B cell (primary cell): ENCODE data around the gene TUT7. TPM values are rescaled to one million over a fixed set of nuclear protein-coding genes. Genes with fewer than 3 reads are reported as not detected.

Experiments
- ATAC-seq: fragments of 200-7000 bp; cut with Tn5 transposase; one replicate; pipeline ENCODE4 v1.10.0; 2021; ENCODE audit warnings: low read depth, mild to moderate bottlenecking, moderate number of reproducible peaks, moderate library complexity
- CTCF ChIA-PET: fragments of 350-600 bp; sonication (Branson Sonifier 250); formaldehyde crosslinking; loops from one replicate; lab custom pipeline; 2021; ENCODE audit warnings: antibody characterized with exemption, inconsistent platforms; lab: Charles Lee
- POLR2A ChIA-PET: fragments of 350-600 bp; sonication (Branson Sonifier 250); formaldehyde crosslinking; loops from one replicate; lab custom pipeline; 2021; ENCODE audit warnings: antibody characterized with exemption; lab: Charles Lee
- DNase-seq: peaks from one replicate; pipeline ENCODE4 v3.0.0; 2013
- H2AFZ ChIP-seq: 2 replicates; pipeline ENCODE4 v1.6.1; 2012; ENCODE audit warnings: mild to moderate bottlenecking, low read depth, low read length; ENCODE audit not compliant: insufficient read depth, poor library complexity, severe bottlenecking
- H3K27ac ChIP-seq, 2 donors: 1 replicate in 1 of 2; 2 replicates in 1 of 2; pipeline ENCODE4 v1.5.1; 2012 to 2013; ENCODE audit warnings: low read length in 2 of 2, mild to moderate bottlenecking in 2 of 2, moderate library complexity in 1 of 2
- H3K27me3 ChIP-seq, 4 experiments: fragments of 200-600 bp in 1 of 4; sonication (generic) in 1 of 4; replicated peaks in 1 of 4; 1 replicate in 2 of 4; 2 replicates in 2 of 4; pipeline versions ENCODE4 v1.6.1 to v1.7.0; 2013 to 2016; ENCODE audit warnings: low read length in 3 of 4, mild to moderate bottlenecking in 2 of 4, mixed read lengths in 1 of 4, moderate library complexity in 1 of 4; ENCODE audit not compliant: insufficient read depth in 4 of 4, control insufficient read depth in 3 of 4; ENCODE audit errors: control extremely low read depth in 1 of 4
- H3K36me3 ChIP-seq, 2 experiments: replicated peaks in 1 of 2; 1 replicate in 1 of 2; 2 replicates in 1 of 2; pipeline versions ENCODE4 v1.6.1 to v1.7.1; 2013; ENCODE audit warnings: low read length in 1 of 2; ENCODE audit not compliant: insufficient read depth in 2 of 2, control insufficient read depth in 1 of 2; ENCODE audit errors: control extremely low read depth in 1 of 2, extremely low read depth in 1 of 2
- H3K4me1 ChIP-seq, 2 donors: fragments of 200-600 bp in 1 of 2; sonication (generic) in 1 of 2; 1 replicate in 1 of 2; 2 replicates in 1 of 2; pipeline versions ENCODE4 v1.5.1 to v1.6.1; 2013 to 2017; ENCODE audit warnings: low read length in 2 of 2; ENCODE audit not compliant: control insufficient read depth in 2 of 2, insufficient read depth in 2 of 2
- H3K4me2 ChIP-seq: replicated peaks from 2 replicates; pipeline ENCODE3; 2012; ENCODE audit warnings: mild to moderate bottlenecking, low read depth, low read length; ENCODE audit not compliant: poor library complexity, severe bottlenecking
- H3K4me3 ChIP-seq, 5 experiments: fragments of 200-600 bp in 1 of 5; sonication (generic) in 1 of 5; 1 replicate in 3 of 5; 2 replicates in 2 of 5; pipeline versions ENCODE4 v1.5.1 to v1.7.0; 2011 to 2016; ENCODE audit warnings: low read length in 4 of 5, mild to moderate bottlenecking in 4 of 5, low read depth in 2 of 5, control low read depth in 1 of 5, moderate library complexity in 1 of 5; ENCODE audit not compliant: insufficient read depth in 1 of 5; ENCODE audit errors: control extremely low read depth in 1 of 5, extremely low read depth in 1 of 5
- H3K79me2 ChIP-seq: fragments of 200-600 bp; sonication (generic); one replicate; pipeline ENCODE4 v1.6.0; 2016; ENCODE audit warnings: low read length; ENCODE audit not compliant: control insufficient read depth, insufficient read depth
- H3K9ac ChIP-seq: fragments of 200-600 bp; sonication (generic); 2 replicates; pipeline ENCODE4 v1.6.1; 2017; ENCODE audit warnings: mild to moderate bottlenecking, low read length, moderate library complexity
- H3K9me3 ChIP-seq, 3 donors: one replicate each; pipeline versions ENCODE4 v1.6.1 to v1.7.1; 2013; ENCODE audit warnings: low read length in 2 of 3; ENCODE audit not compliant: control insufficient read depth in 2 of 3, insufficient read depth in 1 of 3; ENCODE audit errors: control extremely low read depth in 1 of 3
- H4K20me1 ChIP-seq: 2 replicates; pipeline ENCODE4 v1.6.0; 2012; ENCODE audit warnings: mild to moderate bottlenecking, low read length; ENCODE audit not compliant: insufficient read depth, control insufficient read depth, poor library complexity, severe bottlenecking
- H3K27ac Mint-ChIP-seq: one replicate; pipeline ENCODE4 v1.8.0; 2021; ENCODE audit warnings: mixed read lengths
- H3K27me3 Mint-ChIP-seq: one replicate; pipeline ENCODE4 v1.8.0; 2021; ENCODE audit warnings: mixed read lengths
- H3K4me1 Mint-ChIP-seq: one replicate; pipeline ENCODE4 v1.8.0; 2021; ENCODE audit warnings: mixed read lengths
- H3K4me3 Mint-ChIP-seq: one replicate; pipeline ENCODE4 v1.8.0; 2021; ENCODE audit warnings: mixed read lengths
- H3K9me3 Mint-ChIP-seq: one replicate; pipeline ENCODE4 v1.8.0; 2022; ENCODE audit warnings: mixed read lengths; ENCODE audit not compliant: insufficient read depth
- CTCF ChIP-seq: fragments of 200-600 bp; IDR thresholded peaks from one replicate; pipeline ENCODE4 v1.8.0; 2022; ENCODE audit warnings: antibody characterized with exemption, mild to moderate bottlenecking
- EZH2 ChIP-seq: IDR thresholded peaks from 2 replicates; pipeline ENCODE4 v1.6.1; 2012; ENCODE audit warnings: borderline replicate concordance, low read depth, mild to moderate bottlenecking, moderate library complexity, low read length; ENCODE audit not compliant: insufficient read depth, poor library complexity, severe bottlenecking
- WGBS: methylation state at CpG from one replicate; pipeline ENCODE4 v1.1.5; 2013; ENCODE audit warnings: missing lambda C conversion rate; ENCODE audit not compliant: insufficient coverage; 5-methylcytosine and 5-hydroxymethylcytosine counted together
- intact Hi-C: fragments of 100-400 bp; cut with micrococcal nuclease; formaldehyde crosslinking; loops from one replicate; pipeline ENCODE4 v1.10.0; 2022
- polyA plus RNA-seq: library from polyadenylated mRNA; depleted of rRNA; stranded (reverse); fragments of >200 nt; gene quantifications from 2 replicates; pipeline ENCODE4 v1.2.3, GENCODE V29; 2012
- total RNA-seq, 2 donors: library from RNA; stranded (reverse); fragments of 120-200 nt in 1 of 2; gene quantifications; 1 replicate in 1 of 2; 2 replicates in 1 of 2; pipeline versions ENCODE4 v1.2.3 to v1.2.4, GENCODE V29; 2013 to 2022

The TUT7 gene
- total and polyA plus RNA-seq, 2 donors (not counting 1 experiment from before 2014, with no cell fraction given): 18.3 to 70.7 TPM

GRCh38 chr9:86356871-86357866, 3.0 kb upstream of the TUT7 start:
- peaks cover 8% of the 10 kb centered on the region for H4K20me1 ChIP-seq
- TF ChIP-seq CTCF (no peak), EZH2 (no peak)
- no peak overlapping the region for H2AFZ ChIP-seq
- no peak overlapping the region for H3K27ac ChIP-seq
- H3K4me1 ChIP-seq: peaks cover 18 to 28% of the 10 kb centered on the region in 2 donors
- no peak overlapping the region for H3K9ac ChIP-seq
- no CpG with 5 or more reads among the region's 5 CpGs for WGBS
- no peak overlapping the region for H3K4me3 ChIP-seq
- H3K9me3 Mint-ChIP-seq: no peaks in the 10 kb centered on the region
- CTCF ChIA-PET: interaction anchor here (1.0 to 1.2 kb wide), 2 partner anchors 56 to 58 kb away, joined by 3 to 4 read pairs; no protein-coding TSS in a partner anchor
- H3K79me2 ChIP-seq: peaks cover 22% of the 10 kb centered on the region
- no peak for ATAC-seq
- peaks cover 30% of the 10 kb centered on the region for H3K4me1 Mint-ChIP-seq
- H3K4me3 Mint-ChIP-seq: no peak overlapping the region
- H3K27me3 ChIP-seq: no peaks in the 10 kb centered on the region
- no peak for DNase-seq
- H3K27ac Mint-ChIP-seq: no peak overlapping the region
- no peaks in the 10 kb centered on the region for H3K36me3 ChIP-seq
- POLR2A ChIA-PET: no interaction called here
- H3K4me2 ChIP-seq: no peak overlapping the region
- no peaks in the 10 kb centered on the region for H3K9me3 ChIP-seq
- intact Hi-C loops: no loop called here
- H3K27me3 Mint-ChIP-seq: peaks cover 4% of the 10 kb centered on the region

- Mint-ChIP-seq H3K4me1 (peaks cover 37% of the 10 kb centered on the region), H3K27ac (no peak overlapping the region), H3K27me3 (peaks cover 2% of the 10 kb centered on the region), H3K4me3 (peak overlapping the region; percentile 95), H3K9me3 (no peaks in the 10 kb centered on the region)
- H4K20me1 ChIP-seq: peaks cover 8% of the 10 kb centered on the region
- WGBS: 100% methylated on average over 1 of the region's 4 CpGs
- peaks cover 35% of the 10 kb centered on the region for H3K79me2 ChIP-seq
- H3K9ac ChIP-seq: no peak overlapping the region
- H3K4me2 ChIP-seq: no peak overlapping the region
- no peaks in the 10 kb centered on the region for H3K9me3 ChIP-seq
- peaks cover 0 to 3% of the 10 kb centered on the region in 2 experiments for H3K36me3 ChIP-seq
- H2AFZ ChIP-seq: no peak overlapping the region
- no peak for TF ChIP-seq CTCF
- no peak for TF ChIP-seq EZH2
- peaks cover 29 to 40% of the 10 kb centered on the region in 2 donors for H3K4me1 ChIP-seq
- intact Hi-C loops: no loop called here
- no peak for DNase-seq
- CTCF ChIA-PET: no interaction called here
- no peak for ATAC-seq
- H3K27me3 ChIP-seq: no peaks in the 10 kb centered on the region
- no peak overlapping the region for H3K4me3 ChIP-seq
- POLR2A ChIA-PET: no interaction called here
- no peak overlapping the region for H3K27ac ChIP-seq
Measured at GRCh38 chr9:86355814-86356213, 1.6 kb upstream of the TUT7 start.
